Trophoblast cell (in vitro differentiated cells and primary cell): ENCODE measurements around the gene SERINC3.

ENCODE experiments used
- DNase-seq, 2 donors: peaks; one replicate each; pipeline ENCODE4 v3.0.0-alpha.2; 2016
- H2AFZ ChIP-seq: 2 replicates; pipeline ENCODE4 v1.6.1; 2013; ENCODE audit warnings: low read length, moderate library complexity, mild to moderate bottlenecking; ENCODE audit not compliant: insufficient read depth, poor library complexity
- H2AK5ac ChIP-seq: 2 replicates; pipeline ENCODE4 v1.6.1; 2013; ENCODE audit warnings: mild to moderate bottlenecking, low read length
- H2BK120ac ChIP-seq: 2 replicates; pipeline ENCODE4 v1.6.1; 2013; ENCODE audit warnings: low read length, mild to moderate bottlenecking, moderate library complexity; ENCODE audit not compliant: insufficient read depth, poor library complexity
- H2BK12ac ChIP-seq: 2 replicates; pipeline ENCODE4 v1.6.1; 2013; ENCODE audit warnings: mild to moderate bottlenecking, low read length, moderate library complexity
- H2BK5ac ChIP-seq: 2 replicates; pipeline ENCODE4 v1.6.1; 2013; ENCODE audit warnings: low read length, low read depth, moderate library complexity, mild to moderate bottlenecking; ENCODE audit not compliant: poor library complexity
- H3K14ac ChIP-seq: 2 replicates; pipeline ENCODE4 v1.6.1; 2013; ENCODE audit warnings: mild to moderate bottlenecking, low read length
- H3K18ac ChIP-seq: 2 replicates; pipeline ENCODE4 v1.6.1; 2013; ENCODE audit warnings: mild to moderate bottlenecking, low read length
- H3K23ac ChIP-seq: 2 replicates; pipeline ENCODE4 v1.6.1; 2013; ENCODE audit warnings: low read length
- H3K27ac ChIP-seq: 2 replicates; pipeline ENCODE4 v1.5.1; 2013; ENCODE audit warnings: low read depth, mild to moderate bottlenecking, inconsistent platforms, low read length, moderate library complexity
- H3K27me3 ChIP-seq: 2 replicates; pipeline ENCODE4 v1.6.1; 2013; ENCODE audit warnings: inconsistent platforms, mild to moderate bottlenecking, low read length, moderate library complexity; ENCODE audit not compliant: insufficient read depth
- H3K36me3 ChIP-seq, 2 experiments: 1 replicate in 1 of 2; 2 replicates in 1 of 2; pipeline ENCODE4 v1.6.1; 2013; ENCODE audit warnings: low read length in 2 of 2, mild to moderate bottlenecking in 2 of 2, moderate library complexity in 1 of 2; ENCODE audit not compliant: insufficient read depth in 2 of 2, control insufficient read depth in 1 of 2
- H3K4ac ChIP-seq: 2 replicates; pipeline ENCODE4 v1.6.1; 2013; ENCODE audit warnings: low read depth, mild to moderate bottlenecking, low read length, moderate library complexity
- H3K4me1 ChIP-seq, 2 experiments: 1 replicate in 1 of 2; 2 replicates in 1 of 2; pipeline ENCODE4 v1.6.1; 2013; ENCODE audit warnings: low read length in 2 of 2, mild to moderate bottlenecking in 2 of 2, moderate library complexity in 1 of 2; ENCODE audit not compliant: insufficient read depth in 2 of 2, control insufficient read depth in 1 of 2
- H3K4me2 ChIP-seq: 2 replicates; pipeline ENCODE4 v1.6.1; 2013; ENCODE audit warnings: inconsistent platforms, mild to moderate bottlenecking, low read length, moderate library complexity
- H3K4me3 ChIP-seq: 2 replicates; pipeline ENCODE4 v1.5.1; 2013; ENCODE audit warnings: mild to moderate bottlenecking, low read depth, low read length, inconsistent platforms
- H3K79me1 ChIP-seq: one replicate; pipeline ENCODE4 v1.6.1; 2013; ENCODE audit warnings: low read length
- H3K79me2 ChIP-seq: 2 replicates; pipeline ENCODE4 v1.6.1; 2013; ENCODE audit warnings: low read length, mild to moderate bottlenecking; ENCODE audit not compliant: control insufficient read depth, insufficient read depth, poor library complexity
- H3K9ac ChIP-seq: 2 replicates; pipeline ENCODE4 v1.6.1; 2013; ENCODE audit warnings: mild to moderate bottlenecking, low read length
- H3K9me3 ChIP-seq: 2 replicates; pipeline ENCODE4 v1.6.1; 2013; ENCODE audit warnings: low read depth, mild to moderate bottlenecking, control low read depth, inconsistent platforms, low read length; ENCODE audit not compliant: insufficient read depth
- H4K12ac ChIP-seq: 2 replicates; pipeline ENCODE4 v1.6.1; 2013; ENCODE audit warnings: low read depth, mild to moderate bottlenecking, low read length, moderate library complexity
- H4K8ac ChIP-seq: 2 replicates; pipeline ENCODE4 v1.6.1; 2013; ENCODE audit warnings: low read depth, mild to moderate bottlenecking, low read length, moderate library complexity
- H4K91ac ChIP-seq: one replicate; pipeline ENCODE4 v1.6.1; 2013; ENCODE audit warnings: low read depth, mild to moderate bottlenecking, low read length, moderate library complexity
- WGBS: extraction: QIAGEN DNeasy Blood & Tissue Kit; methylation state at CpG from one replicate; pipeline ENCODE4 v1.1.7; 2013; ENCODE audit warnings: missing lambda C conversion rate; ENCODE audit not compliant: insufficient read length, insufficient coverage; ENCODE audit errors: extremely low coverage; 5-methylcytosine and 5-hydroxymethylcytosine counted together

Gene SERINC3

DNA sequence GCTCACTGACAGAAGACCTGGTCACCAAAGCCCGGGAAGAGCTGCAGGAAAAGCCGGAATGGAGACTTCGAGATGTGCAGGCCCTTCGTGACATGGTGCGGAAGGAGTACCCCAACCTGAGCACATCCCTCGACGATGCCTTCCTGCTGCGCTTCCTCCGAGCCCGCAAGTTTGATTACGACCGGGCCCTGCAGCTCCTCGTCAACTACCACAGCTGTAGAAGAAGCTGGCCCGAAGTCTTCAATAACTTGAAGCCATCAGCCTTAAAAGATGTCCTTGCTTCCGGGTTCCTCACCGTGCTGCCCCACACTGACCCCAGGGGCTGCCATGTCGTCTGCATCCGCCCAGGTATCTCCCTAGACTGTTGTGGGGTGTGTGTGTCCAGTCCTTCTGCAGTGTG lies 41.8 kb downstream of the SERINC3 start:
- Histone ChIP-seq H2AFZ (no peak overlapping the region), H3K36me3 (peaks cover 19 to 27% of the 10 kb centered on the region in 2 experiments), H3K9ac (no peak overlapping the region), H3K79me2 (peaks cover 7% of the 10 kb centered on the region), H4K12ac (no peak overlapping the region), H3K79me1 (peaks cover 5% of the 10 kb centered on the region), H2BK120ac (no peak overlapping the region), H3K27ac (no peak overlapping the region), H4K8ac (no peak overlapping the region), H2BK12ac (no peak overlapping the region), H3K18ac (no peak overlapping the region), H3K27me3 (no peaks in the 10 kb centered on the region), H3K9me3 (no peaks in the 10 kb centered on the region), H3K4ac (no peak overlapping the region), H2BK5ac (no peak overlapping the region), H2AK5ac (no peak overlapping the region), H3K4me2 (no peak overlapping the region), H3K4me3 (no peak overlapping the region), H4K91ac (no peak overlapping the region), H3K23ac (no peak overlapping the region), H3K14ac (no peak overlapping the region), H3K4me1 (peaks cover 7 to 12% of the 10 kb centered on the region in 2 experiments)
- DNase-seq, result no peak
- WGBS, result no CpG with 5 or more reads among the region's 18 CpGs

DNA sequence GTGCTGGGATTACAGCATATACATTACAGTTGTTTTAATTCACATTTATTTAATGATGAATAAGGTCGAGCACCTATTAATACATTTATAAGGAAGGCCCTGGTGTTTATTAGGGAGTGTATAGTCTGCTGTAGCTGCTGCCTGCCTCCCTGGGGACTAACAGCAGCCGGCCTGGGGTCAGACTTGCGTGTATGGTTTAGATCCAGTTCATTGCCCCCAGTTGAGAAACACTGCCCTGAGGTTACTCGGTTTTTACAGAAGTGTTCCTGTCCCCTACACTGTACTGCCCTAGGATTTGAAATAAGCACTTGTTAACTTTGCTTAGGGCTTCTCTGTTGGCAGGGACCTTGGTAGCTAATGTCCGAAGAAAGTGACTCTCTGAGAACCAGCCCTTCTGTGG lies 42.2 kb downstream of the SERINC3 start:
- H2BK120ac ChIP-seq, result no peak overlapping the region
- no peak overlapping the region for H3K27ac ChIP-seq
- H3K4me3 ChIP-seq, result no peak overlapping the region
- H3K79me1 ChIP-seq, result peaks cover 5% of the 10 kb centered on the region
- no peaks in the 10 kb centered on the region for H3K9me3 ChIP-seq
- peaks cover 17 to 26% of the 10 kb centered on the region in 2 experiments for H3K36me3 ChIP-seq
- H2AFZ ChIP-seq, result no peak overlapping the region
- no peak overlapping the region for H3K9ac ChIP-seq
- H4K12ac ChIP-seq, result no peak overlapping the region
- H3K14ac ChIP-seq, result no peak overlapping the region
- no peak overlapping the region for H3K4ac ChIP-seq
- H4K8ac ChIP-seq, result no peak overlapping the region
- H3K4me2 ChIP-seq, result no peak overlapping the region
- no peak overlapping the region for H3K18ac ChIP-seq
- H3K4me1 ChIP-seq, result peaks cover 7 to 13% of the 10 kb centered on the region in 2 experiments
- no peak overlapping the region for H2BK5ac ChIP-seq
- no peak overlapping the region for H3K23ac ChIP-seq
- H2BK12ac ChIP-seq, result no peak overlapping the region
- no CpG with 5 or more reads among the region's 5 CpGs for WGBS
- no peak overlapping the region for H2AK5ac ChIP-seq
- DNase-seq, result no peak
- no peaks in the 10 kb centered on the region for H3K27me3 ChIP-seq
- no peak overlapping the region for H4K91ac ChIP-seq
- peaks cover 7% of the 10 kb centered on the region for H3K79me2 ChIP-seq

DNA sequence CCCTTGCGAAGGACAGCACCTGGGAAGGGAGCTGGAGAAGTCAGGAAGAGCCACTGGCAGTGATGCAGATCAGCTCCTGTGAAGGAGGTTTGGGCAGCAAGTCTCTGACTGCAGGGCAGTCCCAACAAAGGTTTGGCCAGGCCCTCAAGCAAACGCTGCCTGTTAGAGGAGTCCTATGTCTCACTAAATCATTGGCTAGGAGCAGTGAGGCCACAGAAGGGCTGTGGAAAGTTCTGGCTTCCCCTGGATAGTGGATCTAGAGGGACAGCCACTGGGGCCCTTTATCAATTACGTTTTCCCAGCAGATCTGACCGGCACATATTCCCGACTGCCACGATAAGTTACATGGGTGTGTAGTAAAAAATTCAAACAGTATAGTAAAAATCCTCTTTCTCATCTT lies 43.7 kb downstream of the SERINC3 start:
- Histone ChIP-seq H3K18ac (no peak overlapping the region), H3K27me3 (no peaks in the 10 kb centered on the region), H2BK12ac (no peak overlapping the region), H3K4ac (no peak overlapping the region), H3K9me3 (no peaks in the 10 kb centered on the region), H3K9ac (no peak overlapping the region), H3K4me2 (no peak overlapping the region), H2AFZ (no peak overlapping the region), H3K79me1 (peaks cover 5% of the 10 kb centered on the region), H3K4me1 (peaks cover 7 to 13% of the 10 kb centered on the region in 2 experiments), H4K8ac (no peak overlapping the region), H4K12ac (no peak overlapping the region), H2BK5ac (no peak overlapping the region), H2BK120ac (no peak overlapping the region), H3K79me2 (peaks cover 7% of the 10 kb centered on the region), H3K27ac (no peak overlapping the region), H3K14ac (no peak overlapping the region), H3K23ac (no peak overlapping the region), H3K36me3 (peaks cover 12 to 17% of the 10 kb centered on the region in 2 experiments), H4K91ac (no peak overlapping the region), H2AK5ac (no peak overlapping the region), H3K4me3 (no peak overlapping the region)
- no peak for DNase-seq
- no CpG with 5 or more reads among the region's 6 CpGs for WGBS

DNA sequence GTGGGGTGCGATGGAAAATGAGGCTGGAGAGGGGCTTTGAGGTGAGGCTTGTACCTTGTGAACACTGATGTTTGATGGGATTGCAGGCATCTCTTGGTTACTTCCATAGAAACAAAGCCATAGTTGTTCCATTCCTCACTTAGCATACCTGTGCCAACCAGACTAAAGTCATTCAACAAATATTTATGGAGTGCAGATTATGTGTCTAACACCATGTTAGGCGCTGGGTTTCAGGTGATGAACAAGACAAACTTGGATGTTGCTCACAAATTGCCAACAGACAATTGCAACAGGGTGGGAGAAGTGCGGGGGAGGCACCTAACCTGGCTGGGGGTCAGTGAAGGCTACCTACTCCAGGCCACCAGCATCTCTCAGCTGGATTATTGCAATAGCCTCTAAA lies 44.7 kb downstream of the SERINC3 start:
- Histone ChIP-seq H3K23ac (no peak overlapping the region), H2AK5ac (no peak overlapping the region), H3K36me3 (peaks cover 9 to 16% of the 10 kb centered on the region in 2 experiments), H3K79me1 (peaks cover 5% of the 10 kb centered on the region), H3K18ac (no peak overlapping the region), H4K12ac (no peak overlapping the region), H3K4me2 (no peak overlapping the region), H2AFZ (no peak overlapping the region), H2BK12ac (no peak overlapping the region), H3K27me3 (no peaks in the 10 kb centered on the region), H3K9ac (no peak overlapping the region), H3K14ac (no peak overlapping the region), H3K4me3 (no peak overlapping the region), H4K91ac (no peak overlapping the region), H3K9me3 (no peaks in the 10 kb centered on the region), H4K8ac (no peak overlapping the region), H3K4ac (no peak overlapping the region), H2BK5ac (no peak overlapping the region), H3K79me2 (peaks cover 7% of the 10 kb centered on the region), H2BK120ac (no peak overlapping the region), H3K4me1 (peaks cover 7 to 13% of the 10 kb centered on the region in 2 experiments), H3K27ac (no peak overlapping the region)
- no CpG with 5 or more reads among the region's 3 CpGs for WGBS
- DNase-seq, result peak; percentile 88 to 93
